Lower leg skin (tissue), 4 donors: ENCODE results near the gene TEX51. TPM values are rescaled to one million over a fixed set of nuclear protein-coding genes. Genes with fewer than 3 reads are reported as not detected.

Source experiments
- DNase-seq, 2 donors: peaks; one replicate each; pipeline ENCODE4 v3.0.0-alpha.2; 2019; ENCODE audit warnings: low spot score in 2 of 2
- H3K4me3 ChIP-seq: fragments of 200-600 bp; sonication (generic); 2 replicates; pipeline ENCODE4 v1.5.1; 2017; ENCODE audit warnings: mild to moderate bottlenecking, low read depth; ENCODE audit not compliant: poor library complexity, severe bottlenecking
- POLR2A ChIP-seq, 2 donors: fragments of 450-650 bp; IDR thresholded peaks; one replicate each; pipeline ENCODE4 v1.6.1; 2016 to 2017; ENCODE audit warnings: antibody characterized with exemption in 2 of 2, mild to moderate bottlenecking in 1 of 2, moderate library complexity in 1 of 2
- WGBS, 2 donors: methylation state at CpG; one replicate each; pipeline ENCODE4 v1.1.5; 2018; 5-methylcytosine and 5-hydroxymethylcytosine counted together
- intact Hi-C: fragments of 100-400 bp; cut with DNase I; formaldehyde crosslinking; loops from one replicate; pipeline ENCODE4 v1.15.0; 2023; ENCODE audit warnings: low total_unique reads
- total RNA-seq, 4 donors: library from RNA; depleted of rRNA; stranded (reverse); fragments of >200 nt; gene quantifications; one replicate each; pipeline ENCODE4 v1.1.0, GENCODE V29; 2016
- TF ChIP-seq, protein P1 (sequence below), 3 donors: fragments of 450-650 bp; IDR thresholded peaks; one replicate each; pipeline ENCODE4 v1.5.1; 2016; ENCODE audit warnings: antibody characterized with exemption in 3 of 3, mild to moderate bottlenecking in 3 of 3, moderate library complexity in 2 of 3

The TEX51 gene
- total RNA-seq, 4 donors from 2014 or later = not detected

- 30 to 32% methylated on average over 5 of the region's 5 CpGs for WGBS, 2 donors
- intact Hi-C loops = no loop called here
- no peak overlapping the region for H3K4me3 ChIP-seq
- TF ChIP-seq POLR2A (IDR thresholded peaks at IDR 0.05) = no peak
- TF ChIP-seq, protein P1, sequence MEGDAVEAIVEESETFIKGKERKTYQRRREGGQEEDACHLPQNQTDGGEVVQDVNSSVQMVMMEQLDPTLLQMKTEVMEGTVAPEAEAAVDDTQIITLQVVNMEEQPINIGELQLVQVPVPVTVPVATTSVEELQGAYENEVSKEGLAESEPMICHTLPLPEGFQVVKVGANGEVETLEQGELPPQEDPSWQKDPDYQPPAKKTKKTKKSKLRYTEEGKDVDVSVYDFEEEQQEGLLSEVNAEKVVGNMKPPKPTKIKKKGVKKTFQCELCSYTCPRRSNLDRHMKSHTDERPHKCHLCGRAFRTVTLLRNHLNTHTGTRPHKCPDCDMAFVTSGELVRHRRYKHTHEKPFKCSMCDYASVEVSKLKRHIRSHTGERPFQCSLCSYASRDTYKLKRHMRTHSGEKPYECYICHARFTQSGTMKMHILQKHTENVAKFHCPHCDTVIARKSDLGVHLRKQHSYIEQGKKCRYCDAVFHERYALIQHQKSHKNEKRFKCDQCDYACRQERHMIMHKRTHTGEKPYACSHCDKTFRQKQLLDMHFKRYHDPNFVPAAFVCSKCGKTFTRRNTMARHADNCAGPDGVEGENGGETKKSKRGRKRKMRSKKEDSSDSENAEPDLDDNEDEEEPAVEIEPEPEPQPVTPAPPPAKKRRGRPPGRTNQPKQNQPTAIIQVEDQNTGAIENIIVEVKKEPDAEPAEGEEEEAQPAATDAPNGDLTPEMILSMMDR (IDR thresholded peaks at IDR 0.05) = no peak
- no peak for DNase-seq
These were observed 43.9 kb downstream of the TEX51 start for GRCh38 chr2:126942427-126943203.

DNA sequence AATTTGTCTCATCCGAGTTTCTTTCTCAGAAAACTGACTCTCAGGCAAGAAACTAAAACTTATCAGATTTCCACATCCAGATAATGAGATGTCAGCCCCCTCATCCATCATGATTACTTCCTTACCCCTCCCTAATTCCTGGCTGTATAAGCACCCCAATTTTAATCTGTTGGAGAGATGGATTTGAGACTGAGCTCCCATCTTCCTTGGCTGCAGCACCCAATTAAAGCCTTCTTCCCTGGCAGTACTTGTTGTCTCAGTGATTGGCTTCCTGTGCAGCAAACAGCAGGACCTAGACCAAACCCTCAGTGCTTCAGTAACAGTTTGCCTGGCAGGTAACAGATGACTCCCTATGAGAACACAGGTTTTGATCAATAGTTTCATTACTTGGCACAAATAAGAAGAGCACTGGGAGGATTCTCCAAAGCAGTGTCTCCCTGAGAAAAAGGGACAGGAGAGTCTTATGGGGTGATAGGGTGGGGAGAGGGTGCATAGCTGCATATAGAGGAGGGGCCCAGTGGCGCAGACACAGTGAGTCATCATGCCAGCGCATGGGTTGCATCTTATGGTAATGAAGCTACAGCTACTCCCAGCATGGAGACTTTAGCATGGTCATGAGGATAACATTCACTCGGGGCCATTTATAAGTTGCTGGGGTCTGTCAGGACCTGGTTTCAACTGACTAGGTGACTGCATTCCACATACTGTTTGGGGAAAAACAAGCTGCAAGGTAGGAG, 45.1 kb downstream of the TEX51 start:
- DNase-seq = no peak
- H3K4me3 ChIP-seq = no peak overlapping the region
- intact Hi-C loops = no loop called here
- TF ChIP-seq, protein P1 (IDR thresholded peaks at IDR 0.05) = no peak
- TF ChIP-seq POLR2A (IDR thresholded peaks at IDR 0.05) = no peak
- 82 to 83% methylated on average over 4 of the region's 4 CpGs for WGBS, 2 donors

GRCh38 chr2:126945118-126945517, 46.4 kb downstream of the TEX51 start:
- intact Hi-C loops = no loop called here
- no peak overlapping the region for H3K4me3 ChIP-seq
- 29 to 30% methylated on average over 6 of the region's 6 CpGs for WGBS, 2 donors
- no peak for TF ChIP-seq POLR2A (IDR thresholded peaks at IDR 0.05)
- TF ChIP-seq, protein P1 (IDR thresholded peaks at IDR 0.05) = no peak
- no peak for DNase-seq

DNA sequence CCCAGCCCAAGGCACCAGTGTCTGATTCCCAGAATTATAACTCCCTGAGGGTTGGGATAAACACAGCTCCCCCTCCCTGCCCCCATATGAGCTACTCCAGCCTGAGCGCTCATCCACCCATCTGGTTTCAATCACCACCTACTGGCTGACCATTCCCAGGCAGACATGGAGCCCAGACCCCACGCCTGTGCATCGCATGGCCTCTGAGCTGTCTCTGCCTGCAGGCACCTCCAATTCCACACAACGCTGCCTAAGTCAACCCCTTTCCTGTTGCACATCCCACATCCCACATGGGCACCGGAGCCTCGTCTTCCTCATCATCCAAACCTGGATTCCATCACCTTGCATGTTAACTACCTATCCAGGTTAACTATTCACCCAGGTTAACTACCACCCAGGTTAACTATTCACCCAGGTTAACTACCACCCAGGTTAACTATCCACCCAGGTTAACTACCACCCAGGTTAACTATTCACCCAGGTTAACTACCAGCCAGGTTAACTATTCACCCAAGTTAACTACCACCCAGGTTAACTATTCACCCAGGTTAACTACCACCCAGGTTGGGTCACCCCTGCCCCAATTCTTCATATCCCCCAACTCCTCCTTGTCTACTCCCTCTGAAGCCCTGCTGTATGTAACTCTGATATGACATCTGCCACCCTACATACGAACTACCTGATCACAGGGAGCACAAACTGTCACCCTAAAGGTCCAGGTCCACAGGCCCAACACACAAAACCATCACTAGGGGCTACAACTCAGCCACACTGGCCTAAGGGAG, 47.8 kb downstream of the TEX51 start:
- WGBS, 2 donors = 62 to 72% methylated on average over 7 of the region's 7 CpGs
- no peak overlapping the region for H3K4me3 ChIP-seq
- no peak for DNase-seq
- intact Hi-C loops = no loop called here
- TF ChIP-seq, protein P1 (IDR thresholded peaks at IDR 0.05) = no peak
- no peak for TF ChIP-seq POLR2A (IDR thresholded peaks at IDR 0.05)

GRCh38 chr2:126947103-126947429, 48.4 kb downstream of the TEX51 start:
- no peak for TF ChIP-seq POLR2A (IDR thresholded peaks at IDR 0.05)
- TF ChIP-seq, protein P1 (IDR thresholded peaks at IDR 0.05) = no peak
- intact Hi-C loops = no loop called here
- WGBS, 2 donors = 77 to 83% methylated on average over 6 of the region's 6 CpGs

More at GRCh38 chr2:126947103-126947429, 48.4 kb downstream of the TEX51 start:
- no peak overlapping the region for H3K4me3 ChIP-seq
- DNase-seq = no peak
